GM19455 (cell line): ENCODE measurements around the gene CRHR1.

Source experiments
- ATAC-seq: cut with Tn5 transposase; IDR thresholded peaks from one replicate; pipeline ENCODE4 v1.9.1; 2021; ENCODE audit not compliant: unreplicated experiment

The CRHR1 gene

GRCh38 chr17:45820052-45820780, 36.1 kb downstream of the CRHR1 start:
- ATAC-seq = no peak

GRCh38 chr17:45821147-45821546, 37.0 kb downstream of the CRHR1 start:
- ATAC-seq = no peak

- ATAC-seq = no peak
Observed at GRCh38 chr17:45823598-45823997, 39.5 kb downstream of the CRHR1 start.

- ATAC-seq = no peak
Observed at GRCh38 chr17:45824475-45824874, 40.4 kb downstream of the CRHR1 start.

- ATAC-seq = no peak
Observed at GRCh38 chr17:45824901-45825492, 40.9 kb downstream of the CRHR1 start.

- ATAC-seq = no peak
Observed at GRCh38 chr17:45825792-45826191, 41.7 kb downstream of the CRHR1 start.

- no peak for ATAC-seq
Observed at GRCh38 chr17:45826919-45827588, 42.9 kb downstream of the CRHR1 start.

- no peak for ATAC-seq
Observed at GRCh38 chr17:45828171-45828570, 44.1 kb downstream of the CRHR1 start.

- no peak for ATAC-seq
Observed at GRCh38 chr17:45828582-45829133, 44.5 kb downstream of the CRHR1 start.

GRCh38 chr17:45833920-45834319, 49.8 kb downstream of the CRHR1 start:
- no peak for ATAC-seq

- ATAC-seq = no peak
Observed at GRCh38 chr17:45834471-45835396, 50.6 kb downstream of the CRHR1 start.

- ATAC-seq = no peak
Observed at GRCh38 chr17:45835481-45835880, 51.4 kb downstream of the CRHR1 start.

- no peak for ATAC-seq
Observed at GRCh38 chr17:45836047-45837044, 52.2 kb downstream of the CRHR1 start.

- no peak for ATAC-seq
Observed at GRCh38 chr17:45837187-45837586, 53.1 kb downstream of the CRHR1 start.

- ATAC-seq = no peak
Observed at GRCh38 chr17:45837603-45838002, 53.5 kb downstream of the CRHR1 start.

- ATAC-seq = no peak
Observed at GRCh38 chr17:45838751-45839295, 54.7 kb downstream of the CRHR1 start.

GRCh38 chr17:45839442-45839841, 55.3 kb downstream of the CRHR1 start:
- no peak for ATAC-seq

- ATAC-seq = no peak
Observed at GRCh38 chr17:45841186-45841585, 57.1 kb downstream of the CRHR1 start.

GRCh38 chr17:45841883-45842525, 57.9 kb downstream of the CRHR1 start:
- no peak for ATAC-seq
